AG09309 (cell line): ENCODE measurements around the gene SLC7A5.

ENCODE experiments used
- DNase-seq: peaks from one replicate; pipeline ENCODE4 v3.0.0-alpha.2; 2010; ENCODE audit warnings: low read depth
- H3K4me3 ChIP-seq: 2 replicates; pipeline ENCODE4 v1.5.1; 2011; ENCODE audit warnings: mild to moderate bottlenecking, low read depth, low read length, moderate library complexity; ENCODE audit not compliant: control insufficient read depth
- CTCF ChIP-seq: IDR thresholded peaks from 2 replicates; pipeline ENCODE4 v1.5.1; 2011; ENCODE audit warnings: mild to moderate bottlenecking, low read depth, low read length, inconsistent platforms; ENCODE audit not compliant: insufficient read depth, control insufficient read depth; ENCODE audit errors: missing control alignments

Gene SLC7A5

GRCh38 chr16:87806641-87807546 lies 62.4 kb downstream of the SLC7A5 start:
- H3K4me3 ChIP-seq, result peak overlapping the region; percentile 63
- DNase-seq, result peak; percentile 76
- peak; percentile 15 for TF ChIP-seq CTCF

GRCh38 chr16:87806261-87806640 lies 63.1 kb downstream of the SLC7A5 start:
- DNase-seq, result no peak
- TF ChIP-seq CTCF, result no peak
- H3K4me3 ChIP-seq, result peak overlapping the region; percentile 63

DNA sequence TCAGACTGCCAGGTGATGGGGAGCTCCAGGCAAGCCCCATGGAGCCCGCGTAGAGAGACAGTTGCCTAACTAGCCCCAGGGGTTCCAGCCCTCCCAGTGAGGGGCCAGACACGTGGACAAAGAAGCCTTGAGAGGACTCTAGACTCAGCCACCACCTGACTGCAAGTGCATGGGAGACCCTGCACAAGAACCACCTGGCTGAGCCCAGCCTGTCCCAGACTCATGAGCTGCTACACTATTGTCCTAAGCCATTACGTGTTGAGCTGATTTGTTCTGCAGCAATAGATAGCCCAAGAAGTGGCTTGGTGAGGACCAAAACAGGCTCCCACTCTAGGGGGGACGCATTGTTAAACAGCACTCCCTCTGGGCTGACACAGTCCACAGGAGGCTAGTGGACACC lies 65.9 kb downstream of the SLC7A5 start:
- no peak for TF ChIP-seq CTCF
- no peak for DNase-seq
- H3K4me3 ChIP-seq, result no peak overlapping the region

GRCh38 chr16:87802670-87803069 lies 66.6 kb downstream of the SLC7A5 start:
- no peak overlapping the region for H3K4me3 ChIP-seq
- TF ChIP-seq CTCF, result no peak
- no peak for DNase-seq

GRCh38 chr16:87801679-87802259 lies 67.5 kb downstream of the SLC7A5 start:
- no peak for DNase-seq
- no peak overlapping the region for H3K4me3 ChIP-seq
- no peak for TF ChIP-seq CTCF

DNA sequence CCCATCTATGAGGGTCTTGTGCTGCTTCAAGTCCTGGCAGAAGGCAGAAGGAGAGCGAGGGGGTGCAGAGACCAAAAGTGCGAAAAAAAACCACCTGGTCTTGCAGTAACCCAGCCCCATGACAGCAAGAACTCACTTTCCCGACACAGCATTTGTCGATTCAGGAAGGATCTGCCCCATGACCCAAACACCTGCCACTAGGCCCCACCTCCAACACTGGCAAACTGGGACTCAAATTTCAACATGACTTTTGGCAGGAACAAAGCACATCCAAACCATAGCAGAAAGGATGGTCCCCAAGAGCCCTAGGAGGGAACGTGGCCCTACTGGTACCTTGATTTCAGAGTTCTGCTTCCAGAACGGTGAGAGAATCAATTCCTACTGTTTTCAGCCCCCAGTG lies 68.8 kb downstream of the SLC7A5 start:
- no peak for DNase-seq
- no peak for TF ChIP-seq CTCF

GRCh38 chr16:87795336-87795735 lies 74.0 kb downstream of the SLC7A5 start:
- H3K4me3 ChIP-seq, result no peak overlapping the region
- TF ChIP-seq CTCF, result no peak
- DNase-seq, result no peak

More for the DNA sequence above, 68.8 kb downstream of the SLC7A5 start:
- H3K4me3 ChIP-seq, result no peak overlapping the region
